ENCODE results near the gene TIAM1. TPM values are rescaled to one million over a fixed set of nuclear protein-coding genes. Genes with fewer than 3 reads are reported as not detected.

The TIAM1 gene
- total and polyA plus RNA-seq, 2 of the 8 experiments (the other 6 are each of a cell fraction or from before 2014, with no cell fraction given): 10.1 to 30.7 TPM

GRCh38 chr21:31337996-31338907, 5.8 kb downstream of the TIAM1 start:
- no peak overlapping the region for H4K5ac ChIP-seq (ENCODE audit: insufficient read length, low read depth, low read length)
- no peaks in the 10 kb centered on the region for H3K9me3 ChIP-seq (ENCODE audit: insufficient read depth in 2 of 2, low read depth in 1 of 2, low read length in 1 of 2)
- no peak overlapping the region for H3K9ac ChIP-seq (replicated peaks in 1 of 4; ENCODE audit: extremely low read depth in 1 of 4, low read depth in 3 of 4, low read length in 3 of 4)
- H2BK120ac ChIP-seq (replicated peaks; ENCODE audit: low read depth, low read length): no peak overlapping the region
- no peak for TF ChIP-seq SIRT6 (IDR thresholded peaks at IDR 0.05; ENCODE audit: low read length)
- TF ChIP-seq JUND (IDR thresholded peaks at IDR 0.05; ENCODE audit: low read length): no peak
- no peak for TF ChIP-seq RBBP5 (IDR thresholded peaks at IDR 0.05; ENCODE audit: borderline replicate concordance, low read depth, low read length)
- TF ChIP-seq SAP30 (IDR thresholded peaks at IDR 0.05; ENCODE audit: insufficient read depth, insufficient replicate concordance, low read length): no peak
- no peak for TF ChIP-seq RAD21 (IDR thresholded peaks at IDR 0.05 in 1 of 2, conservative IDR thresholded peaks at IDR 0.05 in 1 of 2; ENCODE audit: low read depth in 2 of 2, low read length in 2 of 2)
- H3K36me3 ChIP-seq (ENCODE audit: control insufficient read depth in 2 of 4, insufficient read depth in 4 of 4, low read length in 3 of 4): no peaks in the 10 kb centered on the region
- peaks cover 3% of the 10 kb centered on the region; the same call in 1 of the 2 replicates for H3K79me1 ChIP-seq (ENCODE audit: low read depth, low read length)
- H2BK15ac ChIP-seq (ENCODE audit: low read length): no peak overlapping the region
- H2AFZ ChIP-seq (ENCODE audit: low read length): no peak overlapping the region
- H3K27me3 ChIP-seq (replicated peaks in 1 of 4; ENCODE audit: control insufficient read depth in 3 of 4, extremely low read depth in 1 of 4, insufficient read depth in 3 of 4, low read length in 3 of 4): peaks cover 0 to 2% (median 0%) of the 10 kb centered on the region in 4 experiments; a peak in 1 of 7 replicates
- FAIRE-seq (no peak), DNase-seq (ENCODE audit: low read depth in 1 of 2, low spot score in 2 of 2) (no peak)
- H3K4me1 ChIP-seq (replicated peaks in 1 of 4; ENCODE audit: control insufficient read depth in 3 of 4, insufficient read depth in 4 of 4, low read length in 3 of 4): peaks cover 2 to 5% (median 3%) of the 10 kb centered on the region in 4 experiments; a peak in 4 of 7 replicates
- peak overlapping the region; percentile 61 for H2BK5ac ChIP-seq (ENCODE audit: low read depth, low read length)
- H3K4ac ChIP-seq (replicated peaks; ENCODE audit: insufficient read length, low read depth, low read length): no peak overlapping the region
- H3K56ac ChIP-seq (replicated peaks; ENCODE audit: insufficient read length, low read depth, low read length): no peak overlapping the region
- H2BK12ac ChIP-seq (ENCODE audit: low read depth, low read length): peak overlapping the region; percentile 61
- no peak overlapping the region for H2BK20ac ChIP-seq (ENCODE audit: low read length)
- H3K18ac ChIP-seq (ENCODE audit: extremely low read depth, low read length): no peak overlapping the region
- H3K4me2 ChIP-seq (ENCODE audit: insufficient read depth in 1 of 2, low read depth in 2 of 2, low read length in 2 of 2): no peak overlapping the region
- peaks cover 0 to 4% of the 10 kb centered on the region in 2 experiments for H4K20me1 ChIP-seq (replicated peaks in 1 of 2; ENCODE audit: control insufficient read depth in 1 of 2, insufficient read depth in 2 of 2, low read length in 2 of 2)
- peak overlapping the region; percentile 56; the same call in 1 of the 2 replicates for H2AK5ac ChIP-seq (ENCODE audit: low read depth, low read length)
- CTCF ChIA-PET (ENCODE audit: partially characterized antibody): interaction anchor here (0.6 to 1.5 kb wide), 4 partner anchors 26 to 266 kb away, joined by 3 read pairs; no protein-coding TSS in a partner anchor
- H3K23me2 ChIP-seq (ENCODE audit: low read depth, low read length): no peaks in the 10 kb centered on the region; the same call in 1 of the 2 replicates
- POLR2A ChIA-PET (ENCODE audit: partially characterized antibody): interaction anchor here (0.8 kb wide), 1 partner anchor 221 kb away, joined by 3 read pairs; no protein-coding TSS in a partner anchor
- H3K27ac ChIP-seq (ENCODE audit: low read depth, low read length): no peak overlapping the region
- WGBS, 2 experiments (ENCODE audit: extremely low coverage in 1 of 2, insufficient coverage in 1 of 2, insufficient read length in 1 of 2, insufficient replicate concordance in 2 of 2, low coverage in 1 of 2, low lambda C conversion rate in 2 of 2, missing lambda C conversion rate in 1 of 2): 91% methylated on average over 25 of the region's 25 CpGs; no CpG with 5 or more reads in 1 of the 2 experiments
- H3K79me2 ChIP-seq (ENCODE audit: control insufficient read depth in 1 of 2, insufficient read depth in 2 of 2, low read length in 2 of 2): peaks cover 0 to 14% of the 10 kb centered on the region in 2 experiments; a peak in 2 of 4 replicates
- H4K91ac ChIP-seq (replicated peaks; ENCODE audit: insufficient read length, low read length): no peak overlapping the region
- no peak overlapping the region for H3K23ac ChIP-seq (ENCODE audit: insufficient read length)
- H4K8ac ChIP-seq (ENCODE audit: extremely low read depth, insufficient read depth, low read length): no peak overlapping the region
- no peak overlapping the region for H3K14ac ChIP-seq (ENCODE audit: insufficient read length)
- H3K4me3 ChIP-seq (ENCODE audit: extremely low read depth in 1 of 4, insufficient read depth in 2 of 4, low read depth in 3 of 4, low read length in 4 of 4): no peak overlapping the region
